Activated CD8-positive, alpha-beta T cell treated with anti-CD3 and anti-CD28 coated beads, Interleukin-2, amount 10 ng/mL, durations not matched to agents 7 days and 5 days (primary cell): Measurements from ENCODE around the gene MUC20. TPM values are rescaled to one million over a fixed set of nuclear protein-coding genes. Genes with fewer than 3 reads are reported as not detected.
"Not testable (repeated sequence)": the region's sequence is repeated elsewhere in the genome, so short reads cannot be mapped to it uniquely, and the experiment has no call there.

Experiments used
- ATAC-seq: fragments of 150-1000 bp; cut with Tn5 transposase; one replicate; pipeline ENCODE4 v1.10.0; 2021; ENCODE audit warnings: moderate library complexity
- CTCF ChIA-PET: fragments of 350-600 bp; sonication (Branson Sonifier 250); formaldehyde crosslinking; loops from one replicate; lab custom pipeline; 2021; ENCODE audit warnings: antibody characterized with exemption; lab: Charles Lee
- POLR2A ChIA-PET: fragments of 350-600 bp; sonication (Branson Sonifier 250); formaldehyde crosslinking; loops from one replicate; lab custom pipeline; 2021; ENCODE audit warnings: antibody characterized with exemption; lab: Charles Lee
- DNase-seq: peaks from one replicate; pipeline ENCODE4 v3.0.0-alpha.2; 2020
- H3K27ac Mint-ChIP-seq: one replicate; pipeline ENCODE4 v1.8.0; 2021; ENCODE audit warnings: mild to moderate bottlenecking, mixed read lengths
- H3K27me3 Mint-ChIP-seq: one replicate; pipeline ENCODE4 v1.8.0; 2021; ENCODE audit warnings: low read depth, mixed read lengths
- H3K36me3 Mint-ChIP-seq: one replicate; pipeline ENCODE4 v1.8.0; 2021; ENCODE audit warnings: low read depth, mixed read lengths
- H3K4me1 Mint-ChIP-seq: one replicate; pipeline ENCODE4 v1.8.0; 2021; ENCODE audit warnings: low read depth, mixed read lengths
- H3K4me3 Mint-ChIP-seq: one replicate; pipeline ENCODE4 v1.8.0; 2021; ENCODE audit warnings: mild to moderate bottlenecking, mixed read lengths
- H3K9me3 Mint-ChIP-seq: one replicate; pipeline ENCODE4 v1.8.0; 2022; ENCODE audit warnings: mixed read lengths; ENCODE audit not compliant: insufficient read depth
- total RNA-seq, 2 experiments: library from RNA; stranded (reverse); gene quantifications; one replicate each; pipeline ENCODE4 v1.2.3, GENCODE V29; 2021

MUC20 gene
- total RNA-seq, 2 experiments from 2014 or later: 0.53 to 1.7 TPM

DNA sequence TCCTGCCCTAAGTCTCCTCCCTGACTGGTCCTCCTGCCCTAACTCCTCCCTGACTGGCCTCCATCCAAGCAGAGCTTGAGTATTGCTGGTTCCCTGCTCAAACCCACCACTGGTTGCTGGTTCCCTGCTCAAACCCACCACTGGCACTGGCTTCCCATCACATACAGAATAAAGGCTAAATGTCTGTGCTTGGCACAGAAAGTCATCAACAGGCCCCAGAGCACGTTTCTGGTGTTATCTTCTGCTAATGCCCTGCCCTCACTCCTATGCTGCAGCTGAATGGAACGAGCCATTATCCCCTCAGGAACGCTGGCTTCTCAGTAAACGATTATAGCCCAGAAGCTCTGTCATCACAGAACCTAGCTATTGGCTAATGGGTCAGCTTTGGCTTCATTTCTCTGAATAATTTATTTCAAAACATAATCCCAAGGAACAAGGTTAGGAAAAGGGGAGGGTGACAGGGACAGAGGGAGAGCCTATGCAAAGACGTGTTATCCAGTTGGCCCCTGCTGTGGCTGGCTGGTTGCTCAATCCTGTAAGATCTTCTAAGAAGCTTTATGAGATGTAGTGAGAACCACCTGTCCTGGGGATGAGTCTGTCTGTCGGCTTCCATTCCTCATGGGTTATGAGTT lies 6.3 kb upstream of the MUC20 start:
- peaks cover 4% of the 10 kb centered on the region for H3K4me1 Mint-ChIP-seq
- CTCF ChIA-PET: no interaction called here
- peaks cover 9% of the 10 kb centered on the region for H3K36me3 Mint-ChIP-seq
- H3K9me3 Mint-ChIP-seq: no peaks in the 10 kb centered on the region
- ATAC-seq (no peak), DNase-seq (no peak)
- no peak overlapping the region for H3K27ac Mint-ChIP-seq
- H3K27me3 Mint-ChIP-seq: peaks cover 13% of the 10 kb centered on the region
- POLR2A ChIA-PET: interaction anchor here (1.0 kb wide), 1 partner anchor 16 kb away, joined by 3 read pairs; no protein-coding TSS in a partner anchor
- H3K4me3 Mint-ChIP-seq: no peak overlapping the region

DNA sequence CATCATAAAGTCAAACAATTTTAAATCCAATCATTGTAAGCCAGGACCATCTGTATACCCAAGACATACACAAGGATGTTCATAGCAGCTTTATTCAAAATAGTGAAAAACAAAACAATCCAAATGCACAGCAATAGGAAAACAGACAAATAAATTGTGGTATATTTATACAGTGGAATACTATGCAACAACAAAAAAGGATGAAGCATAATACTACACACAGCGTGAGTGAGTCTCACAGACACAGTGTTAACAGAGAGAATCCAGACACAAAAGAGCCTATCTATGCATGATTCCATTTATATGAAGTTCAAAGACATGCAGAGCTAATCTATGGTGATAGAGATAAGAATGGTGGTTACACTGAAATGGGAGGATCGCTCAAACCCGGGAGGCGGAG lies 5.6 kb upstream of the MUC20 start:
- Mint-ChIP-seq H3K27me3 (peaks cover 13% of the 10 kb centered on the region), H3K9me3 (no peaks in the 10 kb centered on the region), H3K4me3 (no peak overlapping the region), H3K4me1 (peaks cover 4% of the 10 kb centered on the region), H3K36me3 (peaks cover 9% of the 10 kb centered on the region), H3K27ac (no peak overlapping the region)
- no peak for DNase-seq
- CTCF ChIA-PET: interaction anchor here (1.4 kb wide), 1 partner anchor 136 kb away, joined by 3 read pairs; no protein-coding TSS in a partner anchor
- ATAC-seq: no peak
- POLR2A ChIA-PET: interaction anchor here (1.0 kb wide), 1 partner anchor 16 kb away, joined by 3 read pairs; no protein-coding TSS in a partner anchor

DNA sequence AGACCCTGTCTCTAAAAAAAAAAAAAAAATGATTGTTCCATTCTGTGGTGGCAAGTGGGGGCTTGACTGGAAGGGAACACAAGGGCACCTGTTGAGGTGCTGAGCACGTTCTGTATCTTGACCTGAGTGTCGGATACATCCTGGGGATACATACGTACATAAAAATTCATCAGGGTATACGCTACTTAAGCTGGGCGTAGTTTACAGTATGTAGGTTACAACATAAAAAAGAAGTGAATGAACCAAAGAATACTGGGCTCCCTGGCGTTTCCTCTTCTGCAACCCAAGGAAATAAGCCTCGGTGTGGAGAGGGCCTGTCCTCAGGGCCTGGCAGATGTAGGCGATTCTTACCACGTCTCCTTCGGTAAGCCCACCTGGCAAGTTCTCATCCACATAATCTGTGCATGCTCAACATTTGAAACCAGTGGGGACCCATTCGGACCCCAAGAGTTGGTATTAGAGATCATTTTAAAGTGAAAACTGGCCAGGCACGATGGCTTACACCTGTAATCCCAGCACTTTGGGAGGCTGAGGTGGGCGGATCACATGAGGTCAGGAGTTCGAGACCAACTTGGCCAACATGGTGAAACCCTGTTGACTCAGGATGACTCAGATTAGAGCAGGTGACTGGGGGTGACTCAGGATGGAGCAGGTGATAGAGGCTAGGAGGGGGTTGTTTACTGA lies 5.1 kb upstream of the MUC20 start:
- Mint-ChIP-seq H3K4me1 (peaks cover 4% of the 10 kb centered on the region), H3K27ac (no peak overlapping the region), H3K4me3 (no peak overlapping the region), H3K27me3 (peaks cover 13% of the 10 kb centered on the region), H3K9me3 (no peaks in the 10 kb centered on the region), H3K36me3 (peaks cover 9% of the 10 kb centered on the region)
- ATAC-seq (no peak), DNase-seq (no peak)
- ChIA-PET POLR2A (interaction anchor here (1.0 to 1.2 kb wide), 2 partner anchors 13 to 15 kb away, joined by 3 read pairs; no protein-coding TSS in a partner anchor), CTCF (interaction anchor here (1.4 kb wide), 1 partner anchor 135 kb away, joined by 3 read pairs; no protein-coding TSS in a partner anchor)

DNA sequence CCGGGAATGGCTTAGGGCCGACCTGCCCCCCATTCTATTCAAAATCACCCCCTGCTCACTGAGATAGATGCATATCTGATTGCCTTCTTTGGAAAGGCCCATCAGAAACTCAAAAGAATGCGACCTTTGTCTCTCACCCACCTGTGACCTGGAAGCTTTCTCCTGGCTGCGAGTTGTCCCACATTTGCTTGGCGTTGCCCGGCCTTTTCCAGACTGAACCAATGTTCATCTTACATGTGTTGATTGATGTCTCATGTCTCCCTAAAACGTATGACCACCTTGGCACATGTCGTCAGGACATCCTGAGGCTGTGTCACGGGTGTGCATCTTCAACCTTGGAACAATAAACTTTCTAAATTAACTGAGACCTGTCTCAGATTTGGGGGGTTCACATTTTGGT lies 3.4 kb upstream of the MUC20 start:
- no peaks in the 10 kb centered on the region for H3K9me3 Mint-ChIP-seq
- peaks cover 13% of the 10 kb centered on the region for H3K27me3 Mint-ChIP-seq
- no peak overlapping the region for H3K27ac Mint-ChIP-seq
- peaks cover 9% of the 10 kb centered on the region for H3K36me3 Mint-ChIP-seq
- ChIA-PET POLR2A (interaction anchor here (0.6 kb wide), 1 partner anchor 83 kb away, joined by 3 read pairs; no protein-coding TSS in a partner anchor), CTCF (interaction anchor here (1.4 to 4.7 kb wide), 3 partner anchors 9 to 134 kb away, joined by 4 to 21 read pairs (median 5); no protein-coding TSS in a partner anchor)
- H3K4me1 Mint-ChIP-seq: peaks cover 5% of the 10 kb centered on the region
- H3K4me3 Mint-ChIP-seq: no peak overlapping the region
- no peak for DNase-seq
- ATAC-seq: no peak

DNA sequence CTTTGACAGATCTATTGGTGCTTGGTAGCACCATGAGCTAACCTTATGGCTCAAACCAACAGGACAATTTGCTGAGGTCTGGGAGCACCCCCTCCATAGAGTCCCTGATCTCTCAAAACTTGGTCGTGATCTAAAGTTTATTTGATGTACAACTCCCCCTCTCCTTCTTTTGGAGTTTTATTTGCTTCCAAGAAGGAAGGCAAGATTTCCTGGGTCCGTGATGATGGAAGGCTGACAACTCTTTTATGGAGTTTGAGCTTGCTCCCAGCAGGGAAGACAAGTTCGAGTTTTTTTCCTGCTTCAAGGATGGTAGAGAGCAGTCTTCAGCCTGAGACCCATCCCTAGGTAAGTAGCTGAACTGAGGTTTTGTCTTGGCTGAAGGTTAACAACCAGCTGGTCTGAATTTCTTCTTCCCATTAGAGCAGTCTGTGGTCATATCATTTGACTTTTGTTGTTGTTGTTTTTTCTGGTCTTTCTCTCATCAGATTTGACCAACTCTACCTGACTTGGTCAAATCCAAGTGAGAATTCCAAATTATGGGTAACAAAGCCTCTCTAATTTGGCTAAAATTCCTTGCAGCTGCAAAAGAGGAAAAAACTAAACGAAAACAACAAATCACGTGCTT lies 2.8 kb upstream of the MUC20 start:
- Mint-ChIP-seq H3K4me1 (peaks cover 5% of the 10 kb centered on the region), H3K27ac (no peak overlapping the region), H3K27me3 (peaks cover 13% of the 10 kb centered on the region), H3K4me3 (no peak overlapping the region), H3K36me3 (peaks cover 9% of the 10 kb centered on the region), H3K9me3 (no peaks in the 10 kb centered on the region)
- CTCF ChIA-PET: interaction anchor here (0.9 to 4.7 kb wide), 6 partner anchors 9 to 447 kb away, joined by 3 to 21 read pairs (median 4); partner anchors contain the start of gene XXYLT1
- POLR2A ChIA-PET: interaction anchor here (0.6 to 1.3 kb wide), 2 partner anchors 83 to 168 kb away, joined by 3 read pairs; no protein-coding TSS in a partner anchor
- no peak for ATAC-seq
- DNase-seq: no peak

DNA sequence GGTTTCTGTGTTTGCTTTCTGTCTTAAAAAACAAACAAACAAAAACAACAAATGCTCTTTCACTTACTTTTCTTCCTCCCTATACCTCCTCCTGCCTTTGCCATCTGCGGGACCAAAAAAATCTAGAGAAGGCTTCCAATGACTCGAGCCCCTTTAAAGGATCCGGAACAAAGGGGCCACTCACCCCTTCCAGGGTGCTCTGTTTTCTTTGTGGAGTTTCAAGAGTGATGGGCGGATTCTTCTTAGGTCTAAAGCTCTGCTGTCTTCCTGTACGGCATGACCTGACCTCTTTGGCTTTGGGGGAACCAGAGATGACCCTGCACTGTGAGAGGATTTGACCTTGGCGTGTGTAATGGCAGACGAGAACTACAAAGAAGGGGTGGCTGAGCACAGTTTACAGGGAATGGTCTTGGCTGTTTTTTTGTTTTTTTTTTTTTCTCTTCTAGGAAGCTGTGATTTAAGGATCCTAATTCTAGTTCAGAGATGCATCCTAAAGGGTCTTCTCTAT lies 2.2 kb upstream of the MUC20 start:
- POLR2A ChIA-PET: interaction anchor here (1.3 kb wide), 1 partner anchor 169 kb away, joined by 3 read pairs; no protein-coding TSS in a partner anchor
- DNase-seq: no peak
- CTCF ChIA-PET: interaction anchor here (0.9 to 4.7 kb wide), 6 partner anchors 10 to 447 kb away, joined by 3 to 21 read pairs (median 4); partner anchors contain the start of gene XXYLT1
- Mint-ChIP-seq H3K27me3 (peaks cover 13% of the 10 kb centered on the region), H3K4me3 (no peak overlapping the region), H3K9me3 (no peaks in the 10 kb centered on the region), H3K4me1 (peaks cover 5% of the 10 kb centered on the region), H3K36me3 (peaks cover 9% of the 10 kb centered on the region), H3K27ac (no peak overlapping the region)
- no peak for ATAC-seq

DNA sequence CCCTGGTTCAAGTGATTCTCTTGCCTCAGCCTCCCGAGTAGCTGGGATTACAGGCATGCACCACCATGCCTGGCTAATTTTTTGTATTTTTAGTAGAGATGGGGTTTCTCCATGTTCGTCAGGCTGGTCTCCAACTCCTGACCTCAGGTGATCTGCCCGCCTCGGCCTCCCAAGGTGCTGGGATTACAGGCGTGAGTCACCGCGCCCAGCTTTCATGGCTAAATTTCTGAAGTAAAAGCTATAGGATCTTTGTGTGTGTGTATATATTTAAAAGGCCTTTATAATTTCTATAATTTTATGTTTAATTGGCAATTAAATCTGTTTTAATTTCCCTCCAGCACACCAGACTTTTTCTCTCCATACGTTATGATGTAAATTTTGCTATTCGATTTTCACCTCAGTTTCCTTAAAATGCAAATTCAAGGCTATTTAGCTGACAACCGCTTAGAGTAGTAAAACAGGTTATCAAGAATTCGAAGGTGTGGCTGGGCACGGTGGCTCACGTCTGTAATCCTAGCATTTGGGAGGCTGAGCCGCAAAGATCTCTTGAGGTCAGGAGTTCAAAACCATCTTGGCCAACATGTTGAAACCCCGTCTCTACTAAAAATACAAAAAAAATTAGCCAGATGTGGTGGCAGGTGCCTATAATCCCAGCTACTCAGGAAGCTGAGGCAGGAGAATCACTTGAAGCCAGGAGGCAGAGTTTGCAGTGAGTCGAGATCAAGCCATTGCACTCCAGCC lies 1.1 kb upstream of the MUC20 start:
- H3K27ac Mint-ChIP-seq, H3K36me3 Mint-ChIP-seq, H3K9me3 Mint-ChIP-seq, DNase-seq, H3K4me1 Mint-ChIP-seq, ATAC-seq, H3K4me3 Mint-ChIP-seq: not testable (repeated sequence)
- ChIA-PET CTCF (interaction anchor here (0.7 to 4.7 kb wide), 3 partner anchors 16 to 449 kb away, joined by 3 to 21 read pairs (median 3); partner anchors contain the start of gene XXYLT1), POLR2A (interaction anchor here (0.7 kb wide), 1 partner anchor 21 kb away, joined by 3 read pairs; no protein-coding TSS in a partner anchor)
- peaks cover 13% of the 10 kb centered on the region for H3K27me3 Mint-ChIP-seq

DNA sequence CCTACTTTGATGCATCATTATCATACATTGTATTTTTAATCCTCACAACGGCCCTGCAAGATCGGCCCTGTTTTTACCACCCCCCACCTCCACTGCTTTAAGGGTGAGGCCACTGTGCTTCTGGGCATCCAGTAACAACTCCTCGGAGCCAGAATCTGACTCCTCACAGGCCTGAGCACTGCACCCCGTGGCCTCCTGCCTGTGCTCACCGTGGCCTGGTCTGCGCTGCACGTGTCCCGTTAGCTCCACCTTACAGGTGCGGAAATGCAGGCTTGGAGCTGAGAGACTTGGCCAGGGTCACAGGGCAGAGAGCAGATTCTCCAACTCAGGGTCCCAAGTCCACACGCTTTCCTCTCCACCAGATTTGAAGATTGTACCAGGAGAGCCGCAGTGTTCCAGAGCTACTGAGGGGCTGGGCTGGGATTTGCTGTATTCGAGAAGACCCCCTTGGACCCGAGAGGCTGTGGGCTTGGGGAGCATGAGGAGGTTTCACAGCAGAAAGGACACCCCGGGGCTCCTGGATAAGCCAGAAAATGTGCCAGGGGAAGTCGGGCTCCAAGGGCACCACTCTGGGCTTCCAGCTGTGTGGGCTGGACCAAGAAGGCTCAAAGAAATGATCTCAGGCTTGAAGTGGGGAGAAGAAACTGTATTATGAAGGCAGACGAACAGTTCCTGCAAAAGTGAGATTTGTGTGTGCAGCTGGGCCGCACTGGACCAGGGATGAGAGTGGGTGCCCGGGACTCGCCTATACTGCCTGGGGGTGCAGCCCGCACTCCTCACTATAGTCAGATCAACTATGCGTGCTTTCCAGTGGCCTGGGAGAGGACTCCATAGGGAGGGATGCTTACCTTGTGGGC lies 1.6 kb downstream of the MUC20 start:
- H3K4me1 Mint-ChIP-seq, H3K36me3 Mint-ChIP-seq, CTCF ChIA-PET: not testable (repeated sequence)

DNA sequence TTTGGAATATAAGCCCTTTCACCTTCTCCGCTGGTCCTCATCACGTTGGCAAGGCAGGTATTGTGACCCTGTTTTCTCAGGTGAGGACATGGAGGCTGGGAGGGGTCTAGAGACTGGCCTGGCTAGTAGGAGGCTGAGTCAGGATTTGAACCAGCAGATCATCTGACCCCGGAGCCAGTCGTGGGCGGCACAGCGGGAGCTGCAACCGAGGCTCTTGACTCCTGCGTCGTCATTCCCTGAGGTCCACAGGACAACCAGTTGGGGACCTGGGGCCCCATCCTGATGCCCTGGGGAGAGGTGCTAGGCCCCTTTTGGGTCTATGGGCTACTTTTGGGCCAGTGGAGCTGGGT lies 2.2 kb downstream of the MUC20 start:
- H3K27me3 Mint-ChIP-seq, H3K9me3 Mint-ChIP-seq, H3K36me3 Mint-ChIP-seq, H3K27ac Mint-ChIP-seq, ATAC-seq, DNase-seq, CTCF ChIA-PET, H3K4me3 Mint-ChIP-seq, POLR2A ChIA-PET, H3K4me1 Mint-ChIP-seq: not testable (repeated sequence)

More for the DNA sequence above, 1.6 kb downstream of the MUC20 start:
- POLR2A ChIA-PET, DNase-seq, H3K4me3 Mint-ChIP-seq, H3K27ac Mint-ChIP-seq, H3K9me3 Mint-ChIP-seq, ATAC-seq: not testable (repeated sequence)
- peaks cover 13% of the 10 kb centered on the region for H3K27me3 Mint-ChIP-seq

DNA sequence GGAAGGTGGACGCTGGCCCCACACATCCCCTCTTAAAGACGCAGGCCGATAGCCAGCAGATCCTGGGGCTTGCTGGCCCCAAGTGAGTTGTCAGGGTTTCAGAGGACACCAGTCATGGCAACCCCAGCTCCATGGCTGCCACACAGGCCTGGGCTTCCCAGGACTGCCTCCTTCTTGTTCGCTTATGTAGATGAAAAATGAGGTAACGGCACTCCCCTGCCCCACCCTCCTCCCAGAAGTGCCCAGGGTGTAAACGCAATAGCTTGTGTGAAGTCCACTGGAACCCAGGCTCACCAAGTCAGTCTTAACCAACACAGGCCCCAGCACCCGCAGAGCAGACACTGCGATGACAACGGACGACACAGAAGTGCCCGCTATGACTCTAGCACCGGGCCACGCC lies 3.6 kb downstream of the MUC20 start:
- H3K9me3 Mint-ChIP-seq, CTCF ChIA-PET, ATAC-seq, H3K36me3 Mint-ChIP-seq, H3K27ac Mint-ChIP-seq, DNase-seq, H3K4me3 Mint-ChIP-seq, H3K4me1 Mint-ChIP-seq, H3K27me3 Mint-ChIP-seq, POLR2A ChIA-PET: not testable (repeated sequence)
